ENCODE results near the gene SIRT4. TPM values are rescaled to one million over a fixed set of nuclear protein-coding genes. Genes with fewer than 3 reads are reported as not detected.

SIRT4 gene
- total RNA-seq, 2 experiments from 2014 or later, result 1.7 to 2.6 TPM

- Mint-ChIP-seq H3K4me1 (peaks cover 5% of the 10 kb centered on the region), H3K9me3 (no peaks in the 10 kb centered on the region), H3K27ac (no peak overlapping the region), H3K4me3 (peak overlapping the region; percentile 39), H3K27me3 (peaks cover 3% of the 10 kb centered on the region), H3K36me3 (no peaks in the 10 kb centered on the region)
- DNase-seq (peak; percentile 50), ATAC-seq (ENCODE audit: low read depth) (no peak)
- POLR2A ChIA-PET, result interaction anchor here (0.5 to 4.9 kb wide), 59 partner anchors 8 to 1378 kb away, joined by 3 to 199 read pairs (median 6); partner anchors contain the start of genes BICDL1, COQ5, COX6A1 and PXN
Measured at GRCh38 chr12:120290609-120291305, 11.4 kb upstream of the SIRT4 start.

DNA sequence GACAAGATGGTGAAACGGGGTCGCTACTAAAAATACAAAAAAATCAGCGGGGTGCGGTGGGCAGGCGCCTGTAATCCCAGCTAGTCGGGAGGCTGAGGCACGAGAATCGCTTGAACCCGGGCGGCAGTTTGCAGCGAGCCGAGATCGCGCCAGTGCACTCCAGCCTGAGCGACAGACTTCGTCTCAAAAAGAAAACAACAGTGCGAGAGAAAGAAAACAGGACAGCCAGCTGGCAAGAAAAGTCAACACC, 9.8 kb upstream of the SIRT4 start:
- no peaks in the 10 kb centered on the region for H3K9me3 Mint-ChIP-seq
- no peaks in the 10 kb centered on the region for H3K36me3 Mint-ChIP-seq
- no peaks in the 10 kb centered on the region for H3K27me3 Mint-ChIP-seq
- POLR2A ChIA-PET, result interaction anchor here (1.0 to 4.9 kb wide), 33 partner anchors 8 to 1287 kb away, joined by 3 to 199 read pairs (median 11); partner anchors contain the start of genes BICDL1, CIT, COQ5 and MLEC
- H3K27ac Mint-ChIP-seq, result no peak overlapping the region
- H3K4me3 Mint-ChIP-seq, result no peak overlapping the region
- H3K4me1 Mint-ChIP-seq, result peaks cover 5% of the 10 kb centered on the region
- DNase-seq (no peak), ATAC-seq (ENCODE audit: low read depth) (peak; percentile 2)

- DNase-seq (peak; percentile 62), ATAC-seq (ENCODE audit: low read depth) (peak; percentile 40)
- Mint-ChIP-seq H3K36me3 (no peaks in the 10 kb centered on the region), H3K27ac (no peak within 1 kb of the TSS), H3K4me1 (peaks cover 5% of the 10 kb centered on the region), H3K4me3 (no peak within 1 kb of the TSS), H3K27me3 (no peaks in the 10 kb centered on the region), H3K9me3 (no peaks in the 10 kb centered on the region)
- POLR2A ChIA-PET, result interaction anchor here (0.6 to 4.9 kb wide), 39 partner anchors 7 to 1373 kb away, joined by 3 to 199 read pairs (median 6); partner anchors contain the start of genes BICDL1, COQ5, MLEC and POP5
Measured at GRCh38 chr12:120292661-120293531, 9.2 kb upstream of the SIRT4 start, which contains the start of gene RNU4-1. Gene RNU4-1, minus strand, starts transcription at chr12:120293237.

DNA sequence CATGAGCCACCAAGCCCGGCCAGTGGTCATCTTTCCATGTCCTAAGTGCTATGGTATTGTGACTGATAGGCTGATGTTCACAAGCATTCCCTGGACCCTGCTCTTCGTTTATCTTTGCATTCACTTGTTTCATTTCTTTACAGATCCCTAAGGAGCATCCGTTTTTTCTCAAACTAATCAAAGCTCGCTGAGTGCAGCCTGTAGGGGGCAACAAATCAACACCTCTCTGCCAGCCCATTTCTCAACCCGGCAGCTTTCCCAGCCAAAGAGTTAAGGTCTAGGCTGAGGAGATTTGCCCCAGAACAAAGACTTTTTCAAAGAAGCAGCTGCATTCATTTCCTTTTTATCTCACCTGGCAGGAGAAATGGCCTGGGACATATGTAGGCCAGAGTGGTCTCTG, 12.1 kb downstream of the SIRT4 start:
- H3K27ac Mint-ChIP-seq, result no peak overlapping the region
- DNase-seq (no peak), ATAC-seq (ENCODE audit: low read depth) (no peak)
- no peak overlapping the region for H3K4me3 Mint-ChIP-seq
- no peaks in the 10 kb centered on the region for H3K36me3 Mint-ChIP-seq
- no peaks in the 10 kb centered on the region for H3K9me3 Mint-ChIP-seq
- peaks cover 8% of the 10 kb centered on the region for H3K4me1 Mint-ChIP-seq
- no peaks in the 10 kb centered on the region for H3K27me3 Mint-ChIP-seq
- POLR2A ChIA-PET, result interaction anchor here (1.0 to 6.4 kb wide), 2 partner anchors 22 to 113 kb away, joined by 3 to 48 read pairs; partner anchors contain the start of genes RNU4-1, RNU4-2 and RPLP0

DNA sequence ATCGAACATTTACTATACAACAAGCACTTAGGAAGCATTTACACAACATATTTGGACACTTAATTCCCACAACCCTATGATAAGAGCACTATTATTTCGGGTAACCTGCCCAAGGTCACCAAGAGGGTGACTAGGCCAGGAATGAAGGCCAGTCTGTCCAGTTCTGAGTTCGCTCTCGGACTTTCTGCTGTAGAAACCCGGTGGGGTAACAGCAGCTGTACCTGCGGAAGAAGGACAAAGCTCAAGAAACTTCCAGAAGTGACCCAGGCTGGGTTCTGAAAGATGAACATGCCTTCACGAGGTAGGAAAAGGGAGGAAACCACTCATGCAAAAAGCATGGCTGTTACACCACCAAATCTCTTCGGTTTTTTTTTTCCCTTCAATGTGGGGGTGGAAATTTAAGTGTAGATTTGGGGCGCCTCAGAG, 14.7 kb downstream of the SIRT4 start:
- Mint-ChIP-seq H3K36me3 (no peaks in the 10 kb centered on the region), H3K27ac (peak overlapping the region; percentile 81), H3K4me3 (peak overlapping the region; percentile 90), H3K4me1 (peaks cover 8% of the 10 kb centered on the region), H3K9me3 (no peaks in the 10 kb centered on the region), H3K27me3 (no peaks in the 10 kb centered on the region)
- ATAC-seq (ENCODE audit: low read depth) (no peak), DNase-seq (no peak)
- POLR2A ChIA-PET, result interaction anchor here (0.7 to 6.4 kb wide), 6 partner anchors 10 to 152 kb away, joined by 3 to 48 read pairs (median 6); partner anchors contain the start of genes COX6A1, RNU4-1, RNU4-2 and RPLP0

GRCh38 chr12:120317224-120318105, 15.3 kb downstream of the SIRT4 start:
- no peaks in the 10 kb centered on the region for H3K36me3 Mint-ChIP-seq
- peak overlapping the region; percentile 90 for H3K4me3 Mint-ChIP-seq
- peak; percentile 100 for ATAC-seq (ENCODE audit: low read depth)
- POLR2A ChIA-PET, result interaction anchor here (0.7 to 6.4 kb wide), 8 partner anchors 10 to 219 kb away, joined by 3 to 48 read pairs (median 4); partner anchors contain the start of genes COX6A1, PLA2G1B, RNU4-1 and RNU4-2
- H3K27ac Mint-ChIP-seq, result peak overlapping the region; percentile 81
- no peaks in the 10 kb centered on the region for H3K9me3 Mint-ChIP-seq
- peaks cover 8% of the 10 kb centered on the region for H3K4me1 Mint-ChIP-seq
- H3K27me3 Mint-ChIP-seq, result no peaks in the 10 kb centered on the region
- peak; percentile 100 for DNase-seq

DNA sequence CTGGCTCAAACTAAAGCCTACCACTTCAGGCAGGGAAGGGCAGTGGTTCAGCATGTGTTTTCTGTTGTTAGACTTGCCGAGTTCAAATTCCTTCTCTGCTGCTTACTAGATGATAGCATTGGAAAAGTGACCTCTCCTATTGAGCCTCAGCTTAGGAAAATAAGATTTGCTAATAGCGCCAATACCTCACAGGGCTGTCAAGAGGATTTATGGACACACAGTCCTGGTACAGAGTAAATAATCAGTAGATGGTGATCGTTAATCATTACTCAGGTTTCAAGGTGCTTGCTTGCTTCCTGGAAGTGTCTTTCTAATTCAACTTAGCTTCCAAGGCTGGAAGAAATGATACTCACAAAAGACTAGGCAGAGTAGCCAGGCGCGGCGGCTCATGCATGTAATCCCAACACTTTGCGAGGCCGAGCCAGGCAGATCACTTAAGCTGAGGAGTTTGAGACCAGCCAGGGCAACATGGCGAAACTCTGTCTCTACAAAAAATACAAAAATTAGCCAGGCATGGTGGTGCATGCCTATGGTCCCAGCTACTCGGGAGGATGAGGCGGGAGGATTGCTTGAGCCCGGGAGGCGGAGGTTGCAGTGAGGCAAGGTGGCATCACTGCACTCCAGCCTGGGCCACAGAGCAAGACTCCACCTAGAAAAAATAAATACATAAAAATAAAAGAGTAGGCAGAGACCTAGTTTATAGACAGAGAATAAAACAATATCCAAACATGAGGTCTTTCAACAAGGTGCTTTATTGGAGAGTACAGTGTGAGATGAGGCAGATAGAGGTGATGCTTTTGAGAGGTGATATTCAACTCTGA, 19.5 kb downstream of the SIRT4 start:
- no peaks in the 10 kb centered on the region for H3K9me3 Mint-ChIP-seq
- POLR2A ChIA-PET, result interaction anchor here (0.7 to 1.9 kb wide), 3 partner anchors 19 to 1083 kb away, joined by 4 to 11 read pairs (median 4); partner anchors contain the start of genes RNU4-2 and SIRT4
- no peak overlapping the region for H3K4me3 Mint-ChIP-seq
- no peaks in the 10 kb centered on the region for H3K27me3 Mint-ChIP-seq
- no peak overlapping the region for H3K27ac Mint-ChIP-seq
- DNase-seq (no peak), ATAC-seq (ENCODE audit: low read depth) (no peak)
- no peaks in the 10 kb centered on the region for H3K36me3 Mint-ChIP-seq
- H3K4me1 Mint-ChIP-seq, result peaks cover 17% of the 10 kb centered on the region

DNA sequence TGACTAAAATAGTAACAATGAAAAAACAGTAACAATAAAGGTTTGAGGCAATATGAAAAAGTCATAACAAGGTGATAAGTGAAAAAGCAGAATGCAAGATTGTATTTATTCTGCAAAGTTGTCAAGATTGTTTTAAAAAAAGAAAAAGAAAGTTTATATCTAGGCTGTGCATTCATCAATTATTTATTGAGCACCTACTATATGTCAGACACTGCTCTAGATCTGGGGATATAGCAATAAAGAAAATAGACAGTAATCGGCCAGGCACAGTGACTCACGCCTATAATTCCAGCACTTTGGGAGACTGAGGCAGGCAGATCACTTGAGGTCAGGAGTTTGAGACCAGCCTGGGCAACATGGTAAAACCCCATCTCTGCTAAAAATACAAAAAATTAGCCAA, 21.7 kb downstream of the SIRT4 start:
- Mint-ChIP-seq H3K27me3 (no peaks in the 10 kb centered on the region), H3K27ac (no peak overlapping the region), H3K36me3 (no peaks in the 10 kb centered on the region), H3K4me1 (peaks cover 9% of the 10 kb centered on the region), H3K4me3 (no peak overlapping the region), H3K9me3 (no peaks in the 10 kb centered on the region)
- DNase-seq (no peak), ATAC-seq (ENCODE audit: low read depth) (no peak)
- POLR2A ChIA-PET, result no interaction called here

DNA sequence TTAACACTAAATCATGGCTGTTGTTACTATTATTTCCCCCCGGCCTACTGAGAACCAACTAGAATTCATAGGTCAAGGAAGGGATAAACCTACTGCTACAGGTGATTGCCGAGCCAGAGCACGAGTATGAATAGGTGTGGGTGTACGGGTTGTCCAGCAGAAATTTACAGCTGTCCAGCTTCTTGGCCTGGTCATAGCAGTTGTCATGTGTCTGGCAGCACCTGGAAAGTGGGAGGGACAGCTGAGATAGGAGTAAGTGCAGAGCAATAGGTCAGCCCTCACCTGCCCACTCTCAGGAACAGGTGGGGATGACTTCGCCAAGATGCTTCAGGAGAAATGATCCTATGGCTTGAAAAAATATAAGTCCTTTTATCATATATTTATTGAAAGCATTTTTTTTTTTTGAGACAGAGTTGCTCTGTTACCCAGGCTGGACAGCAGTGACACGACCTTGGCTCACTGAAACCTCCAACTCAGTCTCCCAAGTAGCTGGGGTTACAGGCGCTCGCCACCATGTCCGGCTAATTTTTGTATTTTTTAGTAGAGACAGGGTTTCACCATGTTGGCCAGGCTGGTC, 22.8 kb downstream of the SIRT4 start:
- no peaks in the 10 kb centered on the region for H3K27me3 Mint-ChIP-seq
- no peak overlapping the region for H3K27ac Mint-ChIP-seq
- H3K36me3 Mint-ChIP-seq, result no peaks in the 10 kb centered on the region
- DNase-seq, result no peak
- no peak for ATAC-seq (ENCODE audit: low read depth)
- POLR2A ChIA-PET, result interaction anchor here (0.8 kb wide), 1 partner anchor 34 kb away, joined by 4 read pairs; no protein-coding TSS in a partner anchor
- peaks cover 9% of the 10 kb centered on the region for H3K4me1 Mint-ChIP-seq
- no peak overlapping the region for H3K4me3 Mint-ChIP-seq
- H3K9me3 Mint-ChIP-seq, result no peaks in the 10 kb centered on the region

GRCh38 chr12:120327593-120327992, 25.5 kb downstream of the SIRT4 start, which contains the start of gene PLA2G1B:
Gene PLA2G1B, minus strand, starts transcription at chr12:120327779. Its CDS starts 26 bp downstream, at chr12:120327753.
- Mint-ChIP-seq H3K4me1 (peaks cover 9% of the 10 kb centered on the region), H3K27ac (no peak within 1 kb of the TSS), H3K36me3 (no peaks in the 10 kb centered on the region), H3K27me3 (peaks cover 1% of the 10 kb centered on the region), H3K9me3 (no peaks in the 10 kb centered on the region), H3K4me3 (no peak within 1 kb of the TSS)
- DNase-seq (no peak), ATAC-seq (ENCODE audit: low read depth) (no peak)
- POLR2A ChIA-PET, result interaction anchor here (0.8 to 1.0 kb wide), 2 partner anchors 10 to 126 kb away, joined by 3 read pairs; partner anchors contain the start of gene RPLP0

DNA sequence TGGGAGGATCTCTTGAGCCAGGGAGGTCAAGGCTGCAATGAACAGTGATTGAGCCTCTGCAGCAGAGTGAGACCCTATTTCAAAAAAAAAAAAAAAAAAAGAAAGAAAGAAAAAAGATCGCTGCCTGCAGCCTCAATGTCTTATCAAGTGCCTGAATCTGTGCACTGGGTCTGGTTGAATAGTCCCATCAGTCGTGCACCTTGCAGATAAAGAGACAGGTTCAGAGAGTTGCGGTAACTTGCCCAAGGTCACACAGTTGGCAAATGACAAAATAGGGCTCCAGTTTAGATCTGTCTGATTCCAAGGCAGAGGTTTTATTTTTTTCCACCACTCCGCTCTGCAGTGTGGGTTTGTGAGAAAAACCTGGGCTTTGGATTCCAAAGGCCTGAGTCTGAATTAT, 26.1 kb downstream of the SIRT4 start:
- H3K27ac Mint-ChIP-seq, result no peak overlapping the region

More for the DNA sequence above, 26.1 kb downstream of the SIRT4 start:
- POLR2A ChIA-PET, result interaction anchor here (0.8 kb wide), 1 partner anchor 11 kb away, joined by 3 read pairs; no protein-coding TSS in a partner anchor
- Mint-ChIP-seq H3K4me1 (peaks cover 9% of the 10 kb centered on the region), H3K9me3 (no peaks in the 10 kb centered on the region), H3K4me3 (no peak overlapping the region), H3K27me3 (peaks cover 5% of the 10 kb centered on the region), H3K36me3 (no peaks in the 10 kb centered on the region)
- DNase-seq, result no peak
- ATAC-seq (ENCODE audit: low read depth), result no peak

All from activated naive CD8-positive, alpha-beta T cell treated with anti-CD3 and anti-CD28 coated beads, Interleukin-2, amount 10 ng/mL, durations not matched to agents 7 days and 5 days (primary cell).